Breast epithelium (tissue), 4 donors: ENCODE measurements around the gene CDC20B. TPM values are rescaled to one million over a fixed set of nuclear protein-coding genes. Genes with fewer than 3 reads are reported as not detected.

ENCODE experiments used
- DNase-seq, 2 donors: peaks; one replicate each; pipeline ENCODE4 v3.0.0-alpha.2; 2019; ENCODE audit warnings: low spot score in 2 of 2
- H3K27ac ChIP-seq, 2 donors: fragments of 200-600 bp; sonication (generic) in 1 of 2; one replicate each; pipeline ENCODE4 v1.5.1; 2016 to 2019; ENCODE audit warnings: mild to moderate bottlenecking in 1 of 2
- H3K27me3 ChIP-seq, 2 donors: fragments of 200-600 bp; sonication (generic) in 1 of 2; one replicate each; pipeline versions ENCODE4 v1.5.1 to v1.6.0; 2017 to 2019; ENCODE audit warnings: control low read depth in 1 of 2, mild to moderate bottlenecking in 1 of 2
- H3K36me3 ChIP-seq: fragments of 200-600 bp; one replicate; pipeline ENCODE4 v1.5.1; 2019
- H3K4me1 ChIP-seq, 2 donors: fragments of 200-600 bp; sonication (generic); one replicate each; pipeline ENCODE4 v1.5.1; 2016 to 2019; ENCODE audit warnings: control low read depth in 1 of 2
- H3K4me3 ChIP-seq, 3 donors: fragments of 200-600 bp; sonication (generic); 1 replicate in 2 of 3; 2 replicates in 1 of 3; pipeline ENCODE4 v1.5.1; 2016 to 2019; ENCODE audit warnings: mild to moderate bottlenecking in 3 of 3, moderate library complexity in 2 of 3
- H3K9me3 ChIP-seq, 2 donors: fragments of 200-600 bp; sonication (generic) in 1 of 2; one replicate each; pipeline ENCODE4 v1.5.1; 2016 to 2019; ENCODE audit warnings: control low read depth in 1 of 2
- POLR2A ChIP-seq: fragments of 450-650 bp; IDR thresholded peaks from one replicate; pipeline ENCODE4 v1.6.1; 2016; ENCODE audit warnings: antibody characterized with exemption, mild to moderate bottlenecking, moderate library complexity
- POLR2AphosphoS5 ChIP-seq, 3 donors: sonication (generic); formaldehyde crosslinking; IDR thresholded peaks; one replicate each; pipeline ENCODE4 v1.6.1; 2017; ENCODE audit warnings: antibody characterized with exemption in 3 of 3
- intact Hi-C: fragments of 100-400 bp; cut with DNase I; formaldehyde crosslinking; loops from one replicate; pipeline ENCODE4 v1.15.1; 2023; ENCODE audit warnings: low total_unique reads
- total RNA-seq, 3 donors: library from RNA; depleted of rRNA; stranded (reverse); fragments of >200 nt; gene quantifications; one replicate each; pipeline ENCODE4 v1.1.0, GENCODE V29; 2016
- TF ChIP-seq, protein P1 (sequence below), 3 donors: fragments of 450-650 bp; IDR thresholded peaks; one replicate each; pipeline ENCODE4 v1.5.1; 2016 to 2017; ENCODE audit warnings: antibody characterized with exemption in 3 of 3, mild to moderate bottlenecking in 3 of 3, moderate library complexity in 3 of 3

The CDC20B gene
- total RNA-seq, 3 donors from 2014 or later, result not detected

DNA sequence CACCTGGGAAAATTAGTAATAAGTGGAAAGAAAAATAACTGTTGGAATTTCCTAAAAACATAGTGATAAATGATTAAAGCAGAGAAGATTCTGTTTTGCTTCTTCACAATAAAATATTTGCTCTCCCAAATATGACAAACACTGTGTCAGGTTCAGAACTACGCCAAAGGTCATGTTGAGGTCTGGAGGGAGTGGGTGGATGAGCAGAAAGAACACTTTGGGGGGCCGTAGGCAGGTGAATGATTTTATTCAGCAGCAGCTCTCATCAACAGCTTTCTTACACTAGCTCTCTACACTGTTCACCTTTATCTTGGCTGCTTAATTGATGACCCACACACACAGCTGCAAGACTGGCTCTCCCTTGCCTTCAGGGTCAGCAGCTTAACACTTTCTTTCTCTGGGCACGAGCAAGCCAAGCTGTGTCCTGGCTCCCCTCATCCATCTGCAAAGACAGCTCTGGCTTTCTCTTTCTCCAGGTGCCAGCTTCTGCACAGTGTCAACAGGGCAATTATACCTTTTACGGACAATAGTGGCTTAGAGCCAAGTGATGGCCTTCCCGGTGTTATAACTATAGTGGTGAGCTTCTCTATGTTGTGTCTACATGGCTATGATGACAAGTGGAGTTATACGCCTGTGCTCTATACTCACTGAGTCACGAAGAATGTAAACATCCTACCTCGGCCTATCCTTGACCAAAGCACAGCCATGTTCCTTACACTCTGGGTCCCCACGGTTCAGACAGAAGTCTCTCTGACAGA is 31.9 kb downstream of the CDC20B start:
- H3K9me3 ChIP-seq, result no peaks in the 10 kb centered on the region
- DNase-seq, result no peak
- no peak overlapping the region for H3K27ac ChIP-seq
- H3K27me3 ChIP-seq, result no peaks in the 10 kb centered on the region
- intact Hi-C loops, result no loop called here
- H3K4me3 ChIP-seq, result no peak overlapping the region
- TF ChIP-seq, protein P1, sequence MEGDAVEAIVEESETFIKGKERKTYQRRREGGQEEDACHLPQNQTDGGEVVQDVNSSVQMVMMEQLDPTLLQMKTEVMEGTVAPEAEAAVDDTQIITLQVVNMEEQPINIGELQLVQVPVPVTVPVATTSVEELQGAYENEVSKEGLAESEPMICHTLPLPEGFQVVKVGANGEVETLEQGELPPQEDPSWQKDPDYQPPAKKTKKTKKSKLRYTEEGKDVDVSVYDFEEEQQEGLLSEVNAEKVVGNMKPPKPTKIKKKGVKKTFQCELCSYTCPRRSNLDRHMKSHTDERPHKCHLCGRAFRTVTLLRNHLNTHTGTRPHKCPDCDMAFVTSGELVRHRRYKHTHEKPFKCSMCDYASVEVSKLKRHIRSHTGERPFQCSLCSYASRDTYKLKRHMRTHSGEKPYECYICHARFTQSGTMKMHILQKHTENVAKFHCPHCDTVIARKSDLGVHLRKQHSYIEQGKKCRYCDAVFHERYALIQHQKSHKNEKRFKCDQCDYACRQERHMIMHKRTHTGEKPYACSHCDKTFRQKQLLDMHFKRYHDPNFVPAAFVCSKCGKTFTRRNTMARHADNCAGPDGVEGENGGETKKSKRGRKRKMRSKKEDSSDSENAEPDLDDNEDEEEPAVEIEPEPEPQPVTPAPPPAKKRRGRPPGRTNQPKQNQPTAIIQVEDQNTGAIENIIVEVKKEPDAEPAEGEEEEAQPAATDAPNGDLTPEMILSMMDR (IDR thresholded peaks at IDR 0.05), result no peak
- TF ChIP-seq POLR2AphosphoS5 (IDR thresholded peaks at IDR 0.05) (no peak), POLR2A (no peak)
- no peaks in the 10 kb centered on the region for H3K36me3 ChIP-seq
- H3K4me1 ChIP-seq, result no peaks in the 10 kb centered on the region

- Histone ChIP-seq H3K36me3 (no peaks in the 10 kb centered on the region), H3K4me1 (no peaks in the 10 kb centered on the region), H3K4me3 (no peak overlapping the region), H3K9me3 (no peaks in the 10 kb centered on the region), H3K27me3 (no peaks in the 10 kb centered on the region), H3K27ac (no peak overlapping the region)
- intact Hi-C loops, result no loop called here
- no peak for DNase-seq
- TF ChIP-seq POLR2AphosphoS5 (IDR thresholded peaks at IDR 0.05) (no peak), POLR2A (no peak)
- TF ChIP-seq, protein P1 (IDR thresholded peaks at IDR 0.05), result no peak
Observed at GRCh38 chr5:55136521-55136920, 36.5 kb downstream of the CDC20B start.

GRCh38 chr5:55134053-55134722 is 38.8 kb downstream of the CDC20B start:
- DNase-seq, result no peak
- no peaks in the 10 kb centered on the region for H3K36me3 ChIP-seq
- peaks cover 0 to 8% of the 10 kb centered on the region in 2 donors for H3K9me3 ChIP-seq
- H3K27ac ChIP-seq, result no peak overlapping the region
- TF ChIP-seq, protein P1 (IDR thresholded peaks at IDR 0.05), result no peak
- TF ChIP-seq POLR2AphosphoS5 (IDR thresholded peaks at IDR 0.05) (no peak), POLR2A (no peak)
- intact Hi-C loops, result no loop called here
- no peaks in the 10 kb centered on the region for H3K27me3 ChIP-seq
- H3K4me3 ChIP-seq, result no peak overlapping the region
- no peaks in the 10 kb centered on the region for H3K4me1 ChIP-seq

DNA sequence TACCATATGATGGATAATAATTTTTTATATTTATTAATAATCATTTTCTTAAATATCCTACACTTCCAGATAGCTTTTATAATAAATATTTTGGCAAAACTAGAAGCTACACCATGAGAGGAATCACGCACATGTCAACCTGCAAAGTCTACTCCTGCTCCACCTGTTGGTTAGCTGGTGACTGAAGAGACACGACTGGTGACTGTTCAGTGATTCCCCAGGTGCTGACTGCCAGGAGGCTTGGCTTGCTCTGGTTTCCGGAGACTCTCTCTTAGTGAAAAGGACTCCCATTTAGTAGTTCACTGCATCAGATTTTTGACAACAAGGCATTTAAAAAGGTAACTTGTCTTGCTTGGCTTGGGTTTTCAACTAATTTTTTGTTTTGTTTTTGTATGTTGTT is 49.6 kb downstream of the CDC20B start:
- H3K4me1 ChIP-seq, result no peaks in the 10 kb centered on the region
- intact Hi-C loops, result no loop called here
- DNase-seq, result no peak
- TF ChIP-seq, protein P1 (IDR thresholded peaks at IDR 0.05), result no peak
- TF ChIP-seq POLR2AphosphoS5 (IDR thresholded peaks at IDR 0.05) (no peak), POLR2A (no peak)
- no peak overlapping the region for H3K4me3 ChIP-seq
- H3K36me3 ChIP-seq, result no peaks in the 10 kb centered on the region
- H3K9me3 ChIP-seq, result no peaks in the 10 kb centered on the region
- H3K27me3 ChIP-seq, result peaks cover 0 to 9% of the 10 kb centered on the region in 2 donors
- no peak overlapping the region for H3K27ac ChIP-seq

DNA sequence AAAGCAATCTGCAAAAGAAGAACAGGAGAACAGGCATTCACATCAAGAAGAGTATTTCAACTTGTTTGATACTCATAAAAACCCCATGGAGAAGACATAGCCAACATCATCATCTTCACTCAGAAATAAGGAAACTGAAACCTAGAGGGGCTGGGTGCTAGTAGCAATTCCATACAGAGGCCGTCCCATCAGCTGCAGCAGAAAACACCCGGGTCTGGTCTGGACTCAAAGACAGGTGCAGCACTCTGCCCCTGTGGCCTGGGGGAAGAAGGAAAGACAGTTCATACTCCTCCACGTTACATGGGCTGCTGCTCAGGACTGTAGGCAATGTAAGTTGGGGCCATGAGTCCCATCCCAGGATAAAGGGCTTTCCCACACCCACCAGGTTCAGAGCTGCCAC is 58.9 kb downstream of the CDC20B start:
- no peak for DNase-seq
- TF ChIP-seq, protein P1 (IDR thresholded peaks at IDR 0.05), result no peak
- TF ChIP-seq POLR2A, result no peak
- no peak for TF ChIP-seq POLR2AphosphoS5 (IDR thresholded peaks at IDR 0.05)
- H3K27ac ChIP-seq, result no peak overlapping the region
- no peaks in the 10 kb centered on the region for H3K36me3 ChIP-seq
- H3K9me3 ChIP-seq, result no peaks in the 10 kb centered on the region
- H3K27me3 ChIP-seq, result no peaks in the 10 kb centered on the region
- intact Hi-C loops, result no loop called here
- no peak overlapping the region for H3K4me3 ChIP-seq
- H3K4me1 ChIP-seq, result no peaks in the 10 kb centered on the region
